Liver (tissue), 9 donors: ENCODE data around the gene THNSL1. TPM values are rescaled to one million over a fixed set of nuclear protein-coding genes. Genes with fewer than 3 reads are reported as not detected.

ENCODE experiments used
- DNase-seq: peaks from one replicate; pipeline ENCODE4 v3.0.0-alpha.2; 2017; ENCODE audit warnings: low spot score
- H3K27ac ChIP-seq, 2 donors: one replicate each; pipeline ENCODE4 v1.7.0; 2013; ENCODE audit warnings: inconsistent platforms in 2 of 2, low read length in 2 of 2, control low read depth in 1 of 2, low read depth in 1 of 2, mild to moderate bottlenecking in 1 of 2
- H3K27me3 ChIP-seq, 4 donors: one replicate each; pipeline versions ENCODE4 v1.6.1 to v1.7.0; 2013; ENCODE audit warnings: low read length in 3 of 4, inconsistent platforms in 1 of 4, mild to moderate bottlenecking in 1 of 4, moderate library complexity in 1 of 4; ENCODE audit not compliant: control insufficient read depth in 4 of 4, insufficient read depth in 4 of 4
- H3K36me3 ChIP-seq, 4 donors: one replicate each; pipeline versions ENCODE4 v1.6.1 to v1.7.0; 2013; ENCODE audit warnings: low read length in 3 of 4, mild to moderate bottlenecking in 3 of 4, low read depth in 1 of 4, moderate library complexity in 1 of 4; ENCODE audit not compliant: control insufficient read depth in 4 of 4, insufficient read depth in 3 of 4
- H3K4me1 ChIP-seq, 4 donors: one replicate each; pipeline versions ENCODE4 v1.6.1 to v1.7.0; 2013; ENCODE audit warnings: low read length in 3 of 4, mild to moderate bottlenecking in 3 of 4, moderate library complexity in 1 of 4; ENCODE audit not compliant: control insufficient read depth in 4 of 4, insufficient read depth in 4 of 4
- H3K4me3 ChIP-seq, 3 donors: one replicate each; pipeline versions ENCODE4 v1.6.1 to v1.7.0; 2013; ENCODE audit warnings: low read length in 3 of 3, control low read depth in 1 of 3, low read depth in 1 of 3, mild to moderate bottlenecking in 1 of 3
- H3K9ac ChIP-seq, 2 donors: one replicate each; pipeline ENCODE4 v1.7.0; 2013; ENCODE audit warnings: low read length in 2 of 2, mild to moderate bottlenecking in 2 of 2, moderate library complexity in 2 of 2, control low read depth in 1 of 2, low read depth in 1 of 2
- H3K9me3 ChIP-seq, 4 donors: one replicate each; pipeline versions ENCODE4 v1.6.1 to v1.7.0; 2013; ENCODE audit warnings: low read length in 3 of 4; ENCODE audit not compliant: control insufficient read depth in 4 of 4
- ATF3 ChIP-seq: IDR thresholded peaks from 2 replicates; pipeline ENCODE4 v1.6.1; 2016; ENCODE audit warnings: antibody characterized with exemption
- CTCF ChIP-seq: fragments of 150-350 bp; IDR thresholded peaks from 2 replicates; pipeline ENCODE4 v1.5.1; 2017; ENCODE audit warnings: improper control_type of control experiment, low read depth, low read length; ENCODE audit not compliant: missing input control
- EGR1 ChIP-seq, 2 donors: IDR thresholded peaks; 2 replicates each; pipeline ENCODE4 v1.6.1; 2016 to 2018; ENCODE audit warnings: antibody characterized with exemption in 2 of 2, low read depth in 2 of 2
- FOXA2 ChIP-seq: IDR thresholded peaks from 2 replicates; pipeline ENCODE4 v1.6.1; 2016; ENCODE audit warnings: antibody characterized with exemption
- GABPA ChIP-seq, 2 donors: IDR thresholded peaks in 1 of 2; conservative IDR thresholded peaks in 1 of 2; 2 replicates each; pipeline ENCODE4 v1.6.1; 2016; ENCODE audit warnings: antibody characterized with exemption in 2 of 2, mild to moderate bottlenecking in 1 of 2, moderate library complexity in 1 of 2
- HNF4G ChIP-seq: IDR thresholded peaks from 2 replicates; pipeline ENCODE4 v1.6.1; 2016; ENCODE audit warnings: antibody characterized with exemption
- JUND ChIP-seq, 2 donors: IDR thresholded peaks; 2 replicates each; pipeline ENCODE4 v1.6.1; 2016; ENCODE audit warnings: antibody characterized with exemption in 2 of 2
- NR2F2 ChIP-seq: IDR thresholded peaks from 2 replicates; pipeline ENCODE4 v1.6.1; 2016; ENCODE audit warnings: antibody characterized with exemption
- RAD21 ChIP-seq, 2 donors: IDR thresholded peaks; 2 replicates each; pipeline ENCODE4 v1.6.1; 2016; ENCODE audit warnings: antibody characterized with exemption in 2 of 2, mild to moderate bottlenecking in 2 of 2
- RXRA ChIP-seq, 2 donors: IDR thresholded peaks; 2 replicates each; pipeline ENCODE4 v1.6.1; 2017 to 2018; ENCODE audit warnings: antibody characterized with exemption in 2 of 2, mild to moderate bottlenecking in 1 of 2
- SP1 ChIP-seq: IDR thresholded peaks from 2 replicates; pipeline ENCODE4 v1.6.1; 2018; ENCODE audit warnings: antibody characterized with exemption, mild to moderate bottlenecking
- TAF1 ChIP-seq: conservative IDR thresholded peaks from 2 replicates; pipeline ENCODE4 v1.6.1; 2016; ENCODE audit warnings: antibody characterized with exemption, mild to moderate bottlenecking
- YY1 ChIP-seq: IDR thresholded peaks from 2 replicates; pipeline ENCODE4 v1.6.1; 2016; ENCODE audit warnings: antibody characterized with exemption, mild to moderate bottlenecking
- ZBTB33 ChIP-seq: IDR thresholded peaks from 2 replicates; pipeline ENCODE4 v1.6.1; 2016; ENCODE audit warnings: antibody characterized with exemption
- WGBS: extraction: QIAGEN DNeasy Blood & Tissue Kit; methylation state at CpG from one replicate; pipeline ENCODE4 v1.1.7; 2013; 5-methylcytosine and 5-hydroxymethylcytosine counted together
- polyA plus RNA-seq, 2 donors: library from polyadenylated mRNA; stranded (reverse) in 1 of 2; unstranded in 1 of 2; fragments of 200-250 nt in 1 of 2; fragments of >200 nt in 1 of 2; fragmentation: Nextera tagmentation in 1 of 2; extraction: Ambion mirVana in 1 of 2; gene quantifications; one replicate each; pipeline versions ENCODE4 v1.2.1 to v1.2.3, GENCODE V29; 2013 to 2015
- total RNA-seq, 2 donors: library from RNA; depleted of rRNA; stranded (reverse); fragments of >200 nt; gene quantifications; one replicate each; pipeline ENCODE4 v1.2.3, GENCODE V29; 2014
- TF ChIP-seq, protein P1 (sequence below): IDR thresholded peaks from 2 replicates; pipeline ENCODE4 v1.6.1; 2016; ENCODE audit warnings: antibody characterized with exemption, mild to moderate bottlenecking
- TF ChIP-seq, protein P2 (sequence below): IDR thresholded peaks from 2 replicates; pipeline ENCODE4 v1.6.1; 2016; ENCODE audit warnings: antibody characterized with exemption
- donor health status: healthy.
- donor health status: healthy.
- donor health status: healthy.
- donor health status: healthy.
- donor health status: healthy.

THNSL1 gene
- total and polyA plus RNA-seq, 4 donors = 5.0 to 8.2 (median 7.8) TPM

GRCh38 chr10:25023278-25023677 lies 6.9 kb downstream of the THNSL1 start:
- DNase-seq = no peak
- H3K27me3 ChIP-seq = no peaks in the 10 kb centered on the region
- H3K4me1 ChIP-seq = peaks cover 0 to 10% (median 3%) of the 10 kb centered on the region in 4 donors
- no peak overlapping the region for H3K27ac ChIP-seq
- no peak overlapping the region for H3K9ac ChIP-seq
- no peaks in the 10 kb centered on the region for H3K9me3 ChIP-seq
- H3K4me3 ChIP-seq = no peak overlapping the region
- TF ChIP-seq NR2F2 (no peak), GABPA (IDR thresholded peaks at IDR 0.05 in 1 of 2, conservative IDR thresholded peaks at IDR 0.05 in 1 of 2) (peak in 1 of 2 donors; percentile 10)
- 63% methylated on average over 3 of the region's 3 CpGs for WGBS
- H3K36me3 ChIP-seq = no peaks in the 10 kb centered on the region

GRCh38 chr10:25024528-25024927 lies 8.1 kb downstream of the THNSL1 start:
- WGBS = 96% methylated on average over 8 of the region's 8 CpGs

More at GRCh38 chr10:25024528-25024927, 8.1 kb downstream of the THNSL1 start:
- Histone ChIP-seq H3K27me3 (no peaks in the 10 kb centered on the region), H3K36me3 (no peaks in the 10 kb centered on the region), H3K9ac (no peak overlapping the region), H3K9me3 (no peaks in the 10 kb centered on the region), H3K4me1 (peaks cover 0 to 11% (median 3%) of the 10 kb centered on the region in 4 donors), H3K27ac (no peak overlapping the region), H3K4me3 (no peak overlapping the region)
- TF ChIP-seq, protein P1, sequence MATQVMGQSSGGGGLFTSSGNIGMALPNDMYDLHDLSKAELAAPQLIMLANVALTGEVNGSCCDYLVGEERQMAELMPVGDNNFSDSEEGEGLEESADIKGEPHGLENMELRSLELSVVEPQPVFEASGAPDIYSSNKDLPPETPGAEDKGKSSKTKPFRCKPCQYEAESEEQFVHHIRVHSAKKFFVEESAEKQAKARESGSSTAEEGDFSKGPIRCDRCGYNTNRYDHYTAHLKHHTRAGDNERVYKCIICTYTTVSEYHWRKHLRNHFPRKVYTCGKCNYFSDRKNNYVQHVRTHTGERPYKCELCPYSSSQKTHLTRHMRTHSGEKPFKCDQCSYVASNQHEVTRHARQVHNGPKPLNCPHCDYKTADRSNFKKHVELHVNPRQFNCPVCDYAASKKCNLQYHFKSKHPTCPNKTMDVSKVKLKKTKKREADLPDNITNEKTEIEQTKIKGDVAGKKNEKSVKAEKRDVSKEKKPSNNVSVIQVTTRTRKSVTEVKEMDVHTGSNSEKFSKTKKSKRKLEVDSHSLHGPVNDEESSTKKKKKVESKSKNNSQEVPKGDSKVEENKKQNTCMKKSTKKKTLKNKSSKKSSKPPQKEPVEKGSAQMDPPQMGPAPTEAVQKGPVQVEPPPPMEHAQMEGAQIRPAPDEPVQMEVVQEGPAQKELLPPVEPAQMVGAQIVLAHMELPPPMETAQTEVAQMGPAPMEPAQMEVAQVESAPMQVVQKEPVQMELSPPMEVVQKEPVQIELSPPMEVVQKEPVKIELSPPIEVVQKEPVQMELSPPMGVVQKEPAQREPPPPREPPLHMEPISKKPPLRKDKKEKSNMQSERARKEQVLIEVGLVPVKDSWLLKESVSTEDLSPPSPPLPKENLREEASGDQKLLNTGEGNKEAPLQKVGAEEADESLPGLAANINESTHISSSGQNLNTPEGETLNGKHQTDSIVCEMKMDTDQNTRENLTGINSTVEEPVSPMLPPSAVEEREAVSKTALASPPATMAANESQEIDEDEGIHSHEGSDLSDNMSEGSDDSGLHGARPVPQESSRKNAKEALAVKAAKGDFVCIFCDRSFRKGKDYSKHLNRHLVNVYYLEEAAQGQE = no peak
- TF ChIP-seq, protein P2, sequence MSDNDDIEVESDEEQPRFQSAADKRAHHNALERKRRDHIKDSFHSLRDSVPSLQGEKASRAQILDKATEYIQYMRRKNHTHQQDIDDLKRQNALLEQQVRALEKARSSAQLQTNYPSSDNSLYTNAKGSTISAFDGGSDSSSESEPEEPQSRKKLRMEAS = no peak
- no peak for TF ChIP-seq EGR1 (IDR thresholded peaks at IDR 0.05; ENCODE audit: low read depth in 2 of 2)
- TF ChIP-seq GABPA (IDR thresholded peaks at IDR 0.05 in 1 of 2, conservative IDR thresholded peaks at IDR 0.05 in 1 of 2) = no peak
- no peak for TF ChIP-seq RXRA (IDR thresholded peaks at IDR 0.05)
- TF ChIP-seq ZBTB33 = no peak
- TF ChIP-seq YY1 = no peak
- TF ChIP-seq NR2F2 = no peak
- no peak for TF ChIP-seq HNF4G
- no peak for TF ChIP-seq SP1
- TF ChIP-seq RAD21 (IDR thresholded peaks at IDR 0.05) = no peak
- TF ChIP-seq TAF1 = no peak
- no peak for TF ChIP-seq FOXA2
- TF ChIP-seq ATF3 = no peak
- no peak for TF ChIP-seq CTCF
- TF ChIP-seq JUND (IDR thresholded peaks at IDR 0.05) = no peak
- DNase-seq = no peak
